Kidney (tissue), 14 donors: ENCODE data around the gene DGKI. TPM values are rescaled to one million over a fixed set of nuclear protein-coding genes. Genes with fewer than 3 reads are reported as not detected.

Source experiments
- DNase-seq, 5 donors: peaks; one replicate each; pipeline ENCODE4 v3.0.0-alpha.2; 2013 to 2020
- FAIRE-seq: peaks from 2 replicates; lab custom pipeline; 2012; peaks lifted over from hg19 to GRCh38; lab: Jason Lieb, UNC
- H3K27ac ChIP-seq, 2 donors: one replicate each; pipeline ENCODE4 v1.7.0; 2013; ENCODE audit warnings: low read depth in 2 of 2, low read length in 2 of 2, inconsistent platforms in 1 of 2
- H3K27me3 ChIP-seq: one replicate; pipeline ENCODE4 v1.7.1; 2013; ENCODE audit warnings: low read length, inconsistent platforms; ENCODE audit not compliant: control insufficient read depth, insufficient read depth
- H3K36me3 ChIP-seq, 3 donors: one replicate each; pipeline versions ENCODE4 v1.7.0 to v1.7.1; 2013; ENCODE audit warnings: low read length in 3 of 3, control low read depth in 1 of 3, inconsistent platforms in 1 of 3; ENCODE audit not compliant: insufficient read depth in 3 of 3, control insufficient read depth in 2 of 3
- H3K4me1 ChIP-seq, 3 donors: one replicate each; pipeline versions ENCODE4 v1.7.0 to v1.7.1; 2013; ENCODE audit warnings: low read length in 3 of 3, inconsistent platforms in 1 of 3, low read depth in 1 of 3; ENCODE audit not compliant: control insufficient read depth in 2 of 3, insufficient read depth in 2 of 3
- H3K4me3 ChIP-seq, 3 donors: one replicate each; pipeline versions ENCODE4 v1.7.0 to v1.8.1; 2013; ENCODE audit warnings: low read length in 3 of 3, control low read depth in 1 of 3, inconsistent platforms in 1 of 3
- H3K9ac ChIP-seq, 3 donors: one replicate each; pipeline versions ENCODE4 v1.7.0 to v1.7.1; 2013; ENCODE audit warnings: low read length in 3 of 3, control low read depth in 1 of 3, inconsistent platforms in 1 of 3
- H3K9me3 ChIP-seq, 3 donors: one replicate each; pipeline versions ENCODE4 v1.7.0 to v1.7.1; 2013; ENCODE audit warnings: low read length in 3 of 3, control low read depth in 1 of 3, inconsistent platforms in 1 of 3; ENCODE audit not compliant: control insufficient read depth in 2 of 3, insufficient read depth in 1 of 3
- CTCF ChIP-seq: IDR thresholded peaks from 3 replicates; pipeline ENCODE4 v1.5.1; 2012; ENCODE audit warnings: mild to moderate bottlenecking, moderate library complexity, borderline replicate concordance; ENCODE audit not compliant: insufficient read depth; ENCODE audit errors: extremely low read depth
- intact Hi-C: fragments of 100-400 bp; cut with DNase I; formaldehyde crosslinking; loops from one replicate; pipeline ENCODE4 v1.11.1; 2022
- polyA plus RNA-seq: library from polyadenylated mRNA; stranded (reverse); fragments of 350-450 nt; fragmentation: Illumina TruSeq; extraction: RNeasy Lipid Tissue Mini Kit (QIAGEN cat#74804); gene quantifications from one replicate; pipeline ENCODE4 v1.2.3, GENCODE V29; 2014; ENCODE audit warnings: low read depth, low replicate concordance; ENCODE audit not compliant: insufficient read depth
- total RNA-seq: library from RNA; stranded (reverse); fragmentation: NEBNext Ultra II Directional; extraction: Animal tissue kit (Norgen Biotek cat#: 25700); gene quantifications from one replicate; pipeline ENCODE4 v1.2.1, GENCODE V29; 2021
- donor health status: control.
- donor health status: control.
- donor health status: control.
- donor health status: control.
- donor health status: control.
- donor health status: DM: yes; HTN: yes; CAD: no.
- donor health status: Normal renal cell carcinoma (clear cell type).

Gene DGKI
- total and polyA plus RNA-seq, 2 donors from 2014 or later: 1.3 to 2.5 TPM

DNA sequence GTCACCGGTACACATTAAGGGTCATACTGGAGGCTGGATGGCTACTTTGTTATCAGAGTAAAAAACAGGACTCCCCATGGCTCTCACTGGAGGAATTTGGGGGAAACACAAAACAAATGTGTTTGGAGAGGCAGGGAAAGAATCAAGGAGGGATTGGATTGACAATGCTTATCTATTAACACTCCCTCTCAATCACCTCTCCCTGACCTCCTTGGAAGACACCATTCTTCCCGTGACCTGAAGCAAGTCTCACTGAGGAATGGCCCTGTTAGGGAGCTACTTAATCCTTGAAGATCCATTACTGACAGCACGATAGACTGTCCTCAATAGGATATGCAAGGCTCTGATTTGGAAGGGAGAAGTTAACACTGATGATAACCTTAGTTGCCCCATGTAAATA is 261.2 kb downstream of the DGKI start:
- Histone ChIP-seq H3K4me1 (no peaks in the 10 kb centered on the region), H3K27me3 (no peaks in the 10 kb centered on the region), H3K27ac (no peak overlapping the region), H3K4me3 (no peak overlapping the region), H3K9ac (no peak overlapping the region), H3K9me3 (no peaks in the 10 kb centered on the region), H3K36me3 (no peaks in the 10 kb centered on the region)
- intact Hi-C loops: no loop called here
- TF ChIP-seq CTCF: no peak
- DNase-seq: no peak
- no peak for FAIRE-seq

GRCh38 chr7:137583172-137583571 is 263.6 kb downstream of the DGKI start:
- DNase-seq (no peak), FAIRE-seq (no peak)
- no peaks in the 10 kb centered on the region for H3K27me3 ChIP-seq
- H3K9me3 ChIP-seq: no peaks in the 10 kb centered on the region
- no peaks in the 10 kb centered on the region for H3K36me3 ChIP-seq
- H3K9ac ChIP-seq: no peak overlapping the region
- intact Hi-C loops: no loop called here
- H3K27ac ChIP-seq: no peak overlapping the region
- no peaks in the 10 kb centered on the region for H3K4me1 ChIP-seq
- no peak overlapping the region for H3K4me3 ChIP-seq
- no peak for TF ChIP-seq CTCF

DNA sequence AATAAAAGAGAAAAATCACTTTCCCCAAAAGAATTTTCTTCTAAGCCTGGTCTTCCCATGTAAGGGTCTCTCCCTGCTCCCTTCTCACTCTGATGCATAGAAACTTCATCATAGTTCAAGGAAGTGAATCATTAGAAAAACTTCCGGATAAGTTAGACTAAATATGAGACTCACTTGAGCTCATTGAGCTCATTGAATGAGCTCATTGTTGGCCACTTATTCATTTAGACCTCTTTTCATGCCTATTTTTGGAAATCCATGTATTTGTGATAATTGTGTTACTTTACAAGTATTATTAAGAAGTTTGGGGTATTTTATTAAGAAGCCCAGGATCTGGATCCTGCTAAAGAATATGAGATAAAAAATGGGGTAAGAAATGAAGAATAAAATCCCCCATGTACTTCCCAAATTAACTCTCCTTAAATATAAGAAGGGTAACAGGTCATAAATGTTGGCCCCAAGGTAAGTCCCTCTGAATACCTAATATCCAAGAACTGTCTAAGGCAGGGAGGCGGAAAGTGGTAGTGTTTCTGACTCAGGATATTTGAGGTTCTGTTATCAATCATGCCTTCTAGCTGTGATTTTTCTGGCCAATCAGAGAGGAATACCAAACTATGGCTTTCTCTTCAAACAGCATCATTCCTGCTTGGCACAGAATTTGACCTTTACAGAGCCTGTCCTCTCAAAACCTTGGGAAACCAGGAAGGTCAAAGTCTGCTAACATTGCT is 266.7 kb downstream of the DGKI start:
- H3K9ac ChIP-seq: no peak overlapping the region
- FAIRE-seq (no peak), DNase-seq (no peak)
- H3K36me3 ChIP-seq: no peaks in the 10 kb centered on the region
- H3K27ac ChIP-seq: no peak overlapping the region
- no peak overlapping the region for H3K4me3 ChIP-seq
- intact Hi-C loops: no loop called here
- H3K27me3 ChIP-seq: no peaks in the 10 kb centered on the region
- H3K4me1 ChIP-seq: no peaks in the 10 kb centered on the region
- no peak for TF ChIP-seq CTCF
- H3K9me3 ChIP-seq: no peaks in the 10 kb centered on the region
